Esophagus (tissue), 2 donors: Measurements from ENCODE around the gene CACNA2D3. TPM values are rescaled to one million over a fixed set of nuclear protein-coding genes. Genes with fewer than 3 reads are reported as not detected.

Source experiments
- H3K27ac ChIP-seq, 2 donors: one replicate each; pipeline ENCODE4 v1.5.1; 2013; ENCODE audit warnings: low read depth in 2 of 2, mild to moderate bottlenecking in 2 of 2, inconsistent platforms in 1 of 2, low read length in 1 of 2, moderate library complexity in 1 of 2
- H3K27me3 ChIP-seq, 2 donors: one replicate each; pipeline ENCODE4 v1.6.1; 2013; ENCODE audit warnings: low read length in 2 of 2, control low read depth in 1 of 2, mild to moderate bottlenecking in 1 of 2; ENCODE audit not compliant: insufficient read depth in 2 of 2, control insufficient read depth in 1 of 2
- H3K36me3 ChIP-seq, 2 donors: one replicate each; pipeline ENCODE4 v1.6.1; 2013; ENCODE audit warnings: low read length in 1 of 2; ENCODE audit not compliant: control insufficient read depth in 2 of 2, insufficient read depth in 2 of 2
- H3K4me1 ChIP-seq, 2 donors: one replicate each; pipeline ENCODE4 v1.6.1; 2013; ENCODE audit warnings: low read length in 1 of 2; ENCODE audit not compliant: control insufficient read depth in 2 of 2, insufficient read depth in 2 of 2
- H3K4me3 ChIP-seq, 2 donors: one replicate each; pipeline ENCODE4 v1.5.1; 2013; ENCODE audit warnings: low read length in 2 of 2, mild to moderate bottlenecking in 2 of 2, low read depth in 1 of 2, moderate library complexity in 1 of 2
- H3K9me3 ChIP-seq, 2 donors: one replicate each; pipeline ENCODE4 v1.6.1; 2013; ENCODE audit warnings: mild to moderate bottlenecking in 2 of 2, low read depth in 1 of 2, low read length in 1 of 2, moderate library complexity in 1 of 2; ENCODE audit not compliant: control insufficient read depth in 2 of 2, insufficient read depth in 1 of 2
- WGBS, 2 donors: extraction: QIAGEN DNeasy Blood & Tissue Kit; methylation state at CpG; one replicate each; pipeline ENCODE4 v1.1.7; 2013; 5-methylcytosine and 5-hydroxymethylcytosine counted together
- polyA plus RNA-seq, 2 donors: library from polyadenylated mRNA; stranded (reverse); fragments of 200-250 nt; gene quantifications; one replicate each; pipeline ENCODE4 v1.2.3, GENCODE V29; 2013
- donor health status: healthy with polysubstance abuse.
- donor health status: Bipolar disorder and iron deficiency.

Gene CACNA2D3
- polyA plus RNA-seq, 2 donors = 1.7 to 1.8 TPM

DNA sequence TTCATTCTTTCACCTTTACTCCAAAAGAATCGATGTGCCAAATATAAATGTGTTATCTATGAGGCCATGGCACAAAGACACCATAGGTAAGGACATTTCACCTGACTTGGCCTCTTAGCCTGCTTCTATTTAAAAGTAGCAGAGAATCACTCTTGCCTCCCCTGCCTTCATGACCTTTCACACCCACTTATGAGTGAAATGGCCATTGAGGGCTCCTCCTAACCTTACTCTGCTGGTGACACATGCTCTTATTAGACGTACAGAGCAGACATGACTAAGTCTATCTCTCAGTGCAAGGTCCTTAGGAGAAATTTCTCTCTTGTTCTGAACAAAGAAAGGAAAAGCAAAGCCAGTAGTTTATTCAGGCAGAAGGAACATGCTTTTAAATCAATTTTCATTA is 654.8 kb downstream of the CACNA2D3 start:
- 53 to 66% methylated on average over 2 of the region's 2 CpGs for WGBS, 2 donors
- H3K4me1 ChIP-seq = no peaks in the 10 kb centered on the region
- H3K4me3 ChIP-seq = no peak overlapping the region
- H3K36me3 ChIP-seq = no peaks in the 10 kb centered on the region
- no peaks in the 10 kb centered on the region for H3K27me3 ChIP-seq
- H3K27ac ChIP-seq = no peak overlapping the region
- no peaks in the 10 kb centered on the region for H3K9me3 ChIP-seq

GRCh38 chr3:54780336-54780735 is 658.0 kb downstream of the CACNA2D3 start:
- H3K9me3 ChIP-seq = no peaks in the 10 kb centered on the region
- no peak overlapping the region for H3K4me3 ChIP-seq
- no peaks in the 10 kb centered on the region for H3K27me3 ChIP-seq
- no peaks in the 10 kb centered on the region for H3K36me3 ChIP-seq
- H3K27ac ChIP-seq = no peak overlapping the region
- no peaks in the 10 kb centered on the region for H3K4me1 ChIP-seq

- H3K4me1 ChIP-seq = no peaks in the 10 kb centered on the region
- H3K27ac ChIP-seq = no peak overlapping the region
- no peaks in the 10 kb centered on the region for H3K9me3 ChIP-seq
- 43 to 77% methylated on average over 1 of the region's 1 CpG for WGBS, 2 donors
- H3K27me3 ChIP-seq = no peaks in the 10 kb centered on the region
- H3K36me3 ChIP-seq = no peaks in the 10 kb centered on the region
- no peak overlapping the region for H3K4me3 ChIP-seq
Measured at GRCh38 chr3:54781728-54782127, 659.4 kb downstream of the CACNA2D3 start.

- no peaks in the 10 kb centered on the region for H3K27me3 ChIP-seq
- H3K4me1 ChIP-seq = no peaks in the 10 kb centered on the region
- no peaks in the 10 kb centered on the region for H3K9me3 ChIP-seq
- no peak overlapping the region for H3K27ac ChIP-seq
- no peak overlapping the region for H3K4me3 ChIP-seq
- no peaks in the 10 kb centered on the region for H3K36me3 ChIP-seq
Measured at GRCh38 chr3:54783611-54784010, 661.3 kb downstream of the CACNA2D3 start.

GRCh38 chr3:54784021-54784420 is 661.7 kb downstream of the CACNA2D3 start:
- Histone ChIP-seq H3K9me3 (no peaks in the 10 kb centered on the region), H3K36me3 (no peaks in the 10 kb centered on the region), H3K27me3 (no peaks in the 10 kb centered on the region), H3K27ac (no peak overlapping the region), H3K4me1 (no peaks in the 10 kb centered on the region), H3K4me3 (no peak overlapping the region)
- 49 to 50% methylated on average over 5 of the region's 5 CpGs for WGBS, 2 donors

DNA sequence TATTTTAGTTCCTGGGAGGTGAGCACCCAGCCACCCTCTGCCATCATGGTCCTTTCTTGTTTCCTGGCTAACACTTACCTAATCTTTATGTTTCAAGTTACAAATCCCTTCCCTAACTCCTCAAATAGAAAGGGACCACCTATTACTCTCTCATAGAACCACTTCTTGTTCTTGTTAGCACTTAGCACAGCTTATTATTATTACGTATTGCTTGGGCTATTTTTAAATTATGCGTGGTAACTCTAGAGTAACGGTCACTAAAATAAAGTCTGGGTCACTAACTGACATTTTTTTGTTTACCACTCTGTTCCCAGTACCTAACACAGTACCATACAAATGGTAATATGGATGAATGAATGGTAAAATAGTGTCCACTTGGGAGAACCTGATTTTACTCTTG is 663.6 kb downstream of the CACNA2D3 start:
- no peaks in the 10 kb centered on the region for H3K36me3 ChIP-seq
- H3K27ac ChIP-seq = no peak overlapping the region
- H3K4me1 ChIP-seq = no peaks in the 10 kb centered on the region
- no peak overlapping the region for H3K4me3 ChIP-seq
- no peaks in the 10 kb centered on the region for H3K9me3 ChIP-seq
- no peaks in the 10 kb centered on the region for H3K27me3 ChIP-seq
- 93 to 94% methylated on average over 3 of the region's 3 CpGs for WGBS, 2 donors

DNA sequence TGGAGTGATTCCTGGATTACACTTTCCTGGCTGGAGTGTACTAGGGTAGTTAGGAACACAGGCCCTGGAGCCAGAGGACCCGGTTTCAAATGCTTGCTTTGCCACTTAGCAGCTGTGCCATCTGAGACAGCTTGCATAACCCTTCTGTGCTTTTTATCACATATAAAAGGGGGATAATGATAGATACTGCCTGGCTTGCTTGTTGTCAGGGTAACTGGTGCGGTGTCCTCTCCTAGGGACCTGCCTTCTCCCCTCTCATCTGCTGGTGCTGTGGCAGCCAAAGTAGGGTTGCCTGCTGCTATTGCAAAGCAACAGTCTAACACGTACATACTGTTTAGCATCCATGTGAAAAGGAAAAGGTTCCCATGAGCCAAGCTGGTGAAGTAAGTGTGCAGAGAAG is 667.7 kb downstream of the CACNA2D3 start:
- no peaks in the 10 kb centered on the region for H3K9me3 ChIP-seq
- no peaks in the 10 kb centered on the region for H3K27me3 ChIP-seq
- no peaks in the 10 kb centered on the region for H3K36me3 ChIP-seq
- no peak overlapping the region for H3K27ac ChIP-seq
- no peaks in the 10 kb centered on the region for H3K4me1 ChIP-seq
- 69 to 78% methylated on average over 3 of the region's 3 CpGs for WGBS, 2 donors
- H3K4me3 ChIP-seq = no peak overlapping the region

DNA sequence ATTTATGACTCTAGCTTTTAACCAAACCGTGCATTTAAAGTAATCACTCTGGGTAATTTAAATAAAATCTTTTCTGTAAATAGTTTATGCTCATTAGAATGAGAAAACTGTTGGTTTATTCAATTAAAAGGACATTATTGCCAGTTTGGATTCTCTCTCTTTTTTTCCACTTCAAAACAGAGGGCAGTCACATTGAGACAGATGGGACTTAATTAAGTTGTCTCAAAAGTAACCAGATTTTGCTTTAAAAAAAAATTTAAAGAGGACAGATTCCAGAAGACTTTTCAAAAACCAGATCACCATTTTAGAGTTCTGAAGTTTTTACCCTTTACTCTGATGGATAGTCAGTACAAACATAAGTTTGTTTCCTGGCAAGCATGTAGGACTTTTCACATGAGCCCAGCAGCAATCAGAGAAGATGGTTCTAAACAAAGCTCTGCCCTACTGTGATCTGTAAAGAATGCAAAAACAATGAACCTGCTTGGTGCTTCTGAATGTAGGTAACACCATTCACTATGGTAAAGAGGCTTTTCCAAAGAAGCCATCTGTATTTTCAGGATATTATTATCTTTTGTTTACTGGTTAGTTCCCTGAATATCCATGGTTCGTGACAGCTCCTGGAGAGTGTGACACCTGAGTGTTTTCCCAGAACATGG is 669.3 kb downstream of the CACNA2D3 start:
- Histone ChIP-seq H3K9me3 (no peaks in the 10 kb centered on the region), H3K4me3 (no peak overlapping the region), H3K27ac (no peak overlapping the region), H3K36me3 (no peaks in the 10 kb centered on the region), H3K27me3 (no peaks in the 10 kb centered on the region), H3K4me1 (no peaks in the 10 kb centered on the region)
- 56 to 60% methylated on average over 2 of the region's 2 CpGs for WGBS, 2 donors

- Histone ChIP-seq H3K27me3 (no peaks in the 10 kb centered on the region), H3K9me3 (no peaks in the 10 kb centered on the region), H3K4me1 (no peaks in the 10 kb centered on the region), H3K36me3 (no peaks in the 10 kb centered on the region), H3K27ac (no peak overlapping the region), H3K4me3 (no peak overlapping the region)
- 80 to 84% methylated on average over 4 of the region's 4 CpGs for WGBS, 2 donors
Measured at GRCh38 chr3:54792584-54792983, 670.2 kb downstream of the CACNA2D3 start.

DNA sequence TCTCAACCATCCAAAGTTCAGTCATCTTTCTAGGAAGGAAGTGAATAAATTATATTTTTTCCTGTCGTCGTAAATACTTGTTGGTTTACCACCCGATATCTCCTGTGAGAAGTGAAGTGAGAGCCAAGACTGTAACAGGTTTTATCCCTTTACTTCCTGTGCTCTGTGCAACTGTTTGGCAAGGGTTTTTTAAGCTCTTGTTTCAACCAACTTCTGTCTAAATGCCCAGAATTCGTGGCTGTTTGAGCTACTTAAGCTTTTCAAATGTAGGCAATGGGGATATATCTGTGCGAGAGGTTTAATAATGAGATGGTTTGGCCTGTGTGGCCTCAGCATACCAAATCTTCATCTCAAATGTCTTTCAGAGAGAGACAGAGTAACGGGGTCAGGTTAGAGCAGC is 670.8 kb downstream of the CACNA2D3 start:
- H3K4me3 ChIP-seq = no peak overlapping the region
- H3K27me3 ChIP-seq = no peaks in the 10 kb centered on the region
- no peaks in the 10 kb centered on the region for H3K36me3 ChIP-seq
- H3K27ac ChIP-seq = no peak overlapping the region
- WGBS, 2 donors = 50 to 54% methylated on average over 6 of the region's 6 CpGs
- H3K9me3 ChIP-seq = no peaks in the 10 kb centered on the region
- H3K4me1 ChIP-seq = no peaks in the 10 kb centered on the region
